HCT116 (cell line): ENCODE results near the gene LGALS9. TPM values are rescaled to one million over a fixed set of nuclear protein-coding genes. Genes with fewer than 3 reads are reported as not detected.

Experiments
- ATAC-seq: fragments of 200-7000 bp; cut with Tn5 transposase; 2 replicates; pipeline ENCODE4 v1.9.1; 2020; ENCODE audit warnings: mild to moderate bottlenecking, moderate library complexity
- BruUV-seq: library from RNA; stranded (reverse); fragments of 400-500 nt; replicated peaks from 2 replicates; lab custom pipeline; 2021; lab: Mats Ljungman, UMichigan
- CTCF ChIA-PET: fragments of 300-600 bp; sonication (Branson Sonifier 250); formaldehyde crosslinking; loops from one replicate; lab custom pipeline; 2021; ENCODE audit warnings: antibody characterized with exemption; lab: Charles Lee
- POLR2A ChIA-PET: fragments of 300-600, 350-600 bp; sonication (Branson Sonifier 250); formaldehyde crosslinking; loops from one replicate; lab custom pipeline; 2021; ENCODE audit warnings: antibody characterized with exemption; lab: Charles Lee
- RAD21 ChIA-PET, 2 experiments: fragments of 300-600 bp; sonication (Branson Sonifier 250); formaldehyde crosslinking; loops; one replicate each; lab custom pipeline; 2023; ENCODE audit warnings: low total read pairs in 2 of 2; ENCODE audit not compliant: uncharacterized antibody in 2 of 2, unreplicated experiment in 2 of 2, low non-redundant PET in 1 of 2; lab: Charles Lee
- DNase-seq: peaks from one replicate; pipeline ENCODE4 v3.0.0-alpha.2; 2010; ENCODE audit warnings: low read depth, low spot score
- H2AFZ ChIP-seq: fragments of 200-600 bp; shearing (Covaris generic), sonication (generic); 2 replicates; pipeline ENCODE4 v1.6.1; 2017; ENCODE audit warnings: low read depth, mixed run types, mixed read lengths, antibody characterized with exemption, low read length; ENCODE audit not compliant: poor library complexity, severe bottlenecking
- H3K27ac ChIP-seq: 2 replicates; pipeline ENCODE4 v1.5.1; 2012; ENCODE audit warnings: low read depth, low read length
- H3K27me3 ChIP-seq: fragments of 200-600 bp; sonication (generic); 2 replicates; pipeline ENCODE4 v1.6.1; 2016; ENCODE audit warnings: mixed run types, low read length, mixed read lengths; ENCODE audit not compliant: insufficient read depth
- H3K36me3 ChIP-seq, 2 experiments: fragments of 200-500 bp in 1 of 2; fragments of 200-600 bp in 1 of 2; sonication (Bioruptor generic) in 1 of 2; sonication (generic) in 1 of 2; 2 replicates each; pipeline versions ENCODE4 v1.5.1 to v1.6.1; 2014 to 2016; ENCODE audit warnings: low read length in 2 of 2, inconsistent platforms in 1 of 2, mixed read lengths in 1 of 2, mixed run types in 1 of 2; ENCODE audit not compliant: insufficient read depth in 2 of 2, control insufficient read depth in 1 of 2
- H3K4me1 ChIP-seq, 2 experiments: fragments of 200-600 bp in 1 of 2; sonication (generic) in 1 of 2; 2 replicates each; pipeline versions ENCODE4 v1.5.1 to v1.6.1; 2012 to 2017; ENCODE audit warnings: low read length in 2 of 2, inconsistent platforms in 1 of 2, mild to moderate bottlenecking in 1 of 2, mixed read lengths in 1 of 2, mixed run types in 1 of 2, moderate library complexity in 1 of 2; ENCODE audit not compliant: insufficient read depth in 2 of 2, control insufficient read depth in 1 of 2
- H3K4me2 ChIP-seq: fragments of 200-600 bp; sonication (generic); 2 replicates; pipeline ENCODE4 v1.6.1; 2017; ENCODE audit warnings: mixed run types, low read length, mixed read lengths
- H3K4me3 ChIP-seq, 2 experiments: fragments of 200-600 bp in 1 of 2; sonication (generic) in 1 of 2; replicated peaks in 1 of 2; 2 replicates each; pipeline ENCODE4 v1.5.1; 2011 to 2016; ENCODE audit warnings: low read length in 2 of 2, control low read depth in 1 of 2, low read depth in 1 of 2, mild to moderate bottlenecking in 1 of 2, mixed read lengths in 1 of 2, mixed run types in 1 of 2
- H3K79me2 ChIP-seq: fragments of 200-600 bp; sonication (generic); 2 replicates; pipeline ENCODE4 v1.6.1; 2017; ENCODE audit warnings: mild to moderate bottlenecking, mixed run types, low read length, moderate library complexity, mixed read lengths; ENCODE audit not compliant: insufficient read depth
- H3K9ac ChIP-seq: fragments of 200-600 bp; sonication (generic); 2 replicates; pipeline ENCODE4 v1.6.1; 2016; ENCODE audit warnings: low read length, mixed read lengths
- H3K9me2 ChIP-seq: fragments of 200-600 bp; sonication (generic), shearing (Covaris generic); 2 replicates; pipeline ENCODE4 v1.6.1; 2017; ENCODE audit warnings: mixed run types, mild to moderate bottlenecking, moderate library complexity; ENCODE audit not compliant: insufficient read depth
- H3K9me3 ChIP-seq, 2 experiments: fragments of 200-500 bp in 1 of 2; fragments of 200-600 bp in 1 of 2; sonication (Bioruptor generic) in 1 of 2; sonication (generic) in 1 of 2; 2 replicates each; pipeline ENCODE4 v1.6.1; 2014 to 2017; ENCODE audit warnings: low read length in 2 of 2, mixed read lengths in 2 of 2, inconsistent platforms in 1 of 2, low read depth in 1 of 2, mild to moderate bottlenecking in 1 of 2, mixed run types in 1 of 2, moderate library complexity in 1 of 2; ENCODE audit not compliant: control insufficient read depth in 1 of 2, insufficient read depth in 1 of 2
- H4K20me1 ChIP-seq: fragments of 200-600 bp; sonication (generic), shearing (Covaris generic); 2 replicates; pipeline ENCODE4 v1.6.1; 2017; ENCODE audit warnings: mixed run types, mild to moderate bottlenecking, moderate library complexity; ENCODE audit not compliant: insufficient read depth
- CBX3 ChIP-seq: IDR thresholded peaks from 2 replicates; pipeline ENCODE4 v1.6.1; 2012; ENCODE audit warnings: low read depth
- ELF1 ChIP-seq: IDR thresholded peaks from 2 replicates; pipeline ENCODE4 v1.6.1; 2012; ENCODE audit warnings: low read depth, borderline replicate concordance
- EZH2 ChIP-seq: fragments of 200-600 bp; sonication (generic); IDR thresholded peaks from 2 replicates; pipeline ENCODE4 v1.6.1; 2017; ENCODE audit warnings: antibody characterized with exemption, mixed run types
- EZH2phosphoT487 ChIP-seq: fragments of 200-600 bp; IDR thresholded peaks from 2 replicates; pipeline ENCODE4 v1.6.1; 2018; ENCODE audit warnings: antibody characterized with exemption, borderline replicate concordance
- JUND ChIP-seq: IDR thresholded peaks from 2 replicates; pipeline ENCODE4 v1.6.1; 2012
- MAX ChIP-seq: IDR thresholded peaks from 2 replicates; pipeline ENCODE4 v1.6.1; 2012
- POLR2A ChIP-seq: IDR thresholded peaks from 2 replicates; pipeline ENCODE4 v1.7.0; 2011; ENCODE audit warnings: borderline replicate concordance; ENCODE audit not compliant: insufficient read depth, insufficient read length; ENCODE audit errors: extremely low read depth
- RAD21 ChIP-seq: IDR thresholded peaks from 2 replicates; pipeline ENCODE4 v1.6.1; 2012; ENCODE audit warnings: low read depth, mild to moderate bottlenecking
- SP1 ChIP-seq: IDR thresholded peaks from 2 replicates; pipeline ENCODE4 v1.6.1; 2012; ENCODE audit warnings: low read depth
- SRF ChIP-seq: IDR thresholded peaks from 2 replicates; pipeline ENCODE4 v1.6.1; 2012; ENCODE audit warnings: low read depth
- YY1 ChIP-seq: IDR thresholded peaks from 2 replicates; pipeline ENCODE4 v1.6.1; 2011; ENCODE audit warnings: low read length, low read depth, moderate library complexity, mild to moderate bottlenecking; ENCODE audit not compliant: insufficient replicate concordance; ENCODE audit errors: extremely low read depth
- ZFX ChIP-seq: fragments of 450-650 bp; IDR thresholded peaks from 2 replicates; pipeline ENCODE4 v1.6.1; 2017
- ZNF274 ChIP-seq: fragments of 200-500 bp; sonication (Bioruptor generic); IDR thresholded peaks from 2 replicates; pipeline ENCODE4 v1.6.1; 2014; ENCODE audit warnings: mild to moderate bottlenecking, low read depth, low read length, inconsistent platforms
- intact Hi-C: fragments of 100-400 bp; cut with micrococcal nuclease; formaldehyde crosslinking; loops from 2 replicates; pipeline ENCODE4 v1.10.0; 2022
- total RNA-seq: library from RNA; stranded (reverse); gene quantifications from one replicate; pipeline ENCODE4 v1.2.1, GENCODE V29; 2021; ENCODE audit not compliant: unreplicated experiment
- TF ChIP-seq, protein P1 (sequence below): IDR thresholded peaks from 2 replicates; pipeline ENCODE4 v1.6.1; 2011; ENCODE audit warnings: mild to moderate bottlenecking, low read length, moderate library complexity; ENCODE audit not compliant: insufficient replicate concordance; ENCODE audit errors: extremely low read depth
- TF ChIP-seq, protein P2 (sequence below): IDR thresholded peaks from 2 replicates; pipeline ENCODE4 v1.6.1; 2012

The LGALS9 gene
- total RNA-seq, 1 experiment from 2014 or later, result 1.9 TPM

DNA sequence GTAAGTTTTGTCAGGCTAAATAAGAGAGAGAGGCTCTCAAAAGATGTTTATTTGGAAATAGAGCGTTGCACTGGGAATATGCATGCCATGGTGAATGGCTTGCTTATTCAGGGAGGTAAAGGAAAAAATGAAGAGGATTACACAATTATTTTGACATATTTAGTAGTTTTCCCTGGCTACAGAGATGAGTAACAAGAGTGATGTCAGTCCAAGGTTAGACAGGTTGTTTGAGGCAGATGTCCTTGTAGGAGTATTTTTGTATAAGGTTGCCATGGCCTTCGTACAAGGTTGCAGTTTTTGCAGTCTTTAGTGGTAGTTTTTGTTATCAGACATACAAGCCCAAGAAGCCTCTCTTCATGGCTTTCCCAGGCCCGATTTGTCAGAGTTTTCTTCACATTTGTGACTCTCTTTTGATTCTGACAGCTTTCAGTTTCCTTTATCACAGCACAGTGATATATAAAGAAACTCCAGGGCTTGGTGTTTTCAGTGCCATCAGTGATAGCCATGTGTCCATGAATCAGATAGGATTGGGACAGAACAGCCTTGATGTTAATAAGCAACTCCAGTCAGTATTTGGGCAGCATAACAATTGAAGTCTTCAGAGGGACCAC lies 18.7 kb upstream of the LGALS9 start:
- H3K4me2 ChIP-seq, result no peak overlapping the region
- H3K36me3 ChIP-seq, result no peaks in the 10 kb centered on the region; a peak in 1 of 4 replicates
- ChIA-PET POLR2A (no interaction called here), CTCF (interaction anchor here (2.5 kb wide), 1 partner anchor 42 kb away, joined by 9 read pairs; no protein-coding TSS in a partner anchor)
- no peaks in the 10 kb centered on the region for H4K20me1 ChIP-seq
- no peak overlapping the region for H2AFZ ChIP-seq
- TF ChIP-seq ZFX, result no peak
- TF ChIP-seq EZH2phosphoT487, result no peak
- TF ChIP-seq ZNF274, result no peak
- TF ChIP-seq JUND, result no peak
- TF ChIP-seq, protein P1, sequence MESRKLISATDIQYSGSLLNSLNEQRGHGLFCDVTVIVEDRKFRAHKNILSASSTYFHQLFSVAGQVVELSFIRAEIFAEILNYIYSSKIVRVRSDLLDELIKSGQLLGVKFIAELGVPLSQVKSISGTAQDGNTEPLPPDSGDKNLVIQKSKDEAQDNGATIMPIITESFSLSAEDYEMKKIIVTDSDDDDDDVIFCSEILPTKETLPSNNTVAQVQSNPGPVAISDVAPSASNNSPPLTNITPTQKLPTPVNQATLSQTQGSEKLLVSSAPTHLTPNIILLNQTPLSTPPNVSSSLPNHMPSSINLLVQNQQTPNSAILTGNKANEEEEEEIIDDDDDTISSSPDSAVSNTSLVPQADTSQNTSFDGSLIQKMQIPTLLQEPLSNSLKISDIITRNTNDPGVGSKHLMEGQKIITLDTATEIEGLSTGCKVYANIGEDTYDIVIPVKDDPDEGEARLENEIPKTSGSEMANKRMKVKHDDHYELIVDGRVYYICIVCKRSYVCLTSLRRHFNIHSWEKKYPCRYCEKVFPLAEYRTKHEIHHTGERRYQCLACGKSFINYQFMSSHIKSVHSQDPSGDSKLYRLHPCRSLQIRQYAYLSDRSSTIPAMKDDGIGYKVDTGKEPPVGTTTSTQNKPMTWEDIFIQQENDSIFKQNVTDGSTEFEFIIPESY, result no peak
- TF ChIP-seq, protein P2, sequence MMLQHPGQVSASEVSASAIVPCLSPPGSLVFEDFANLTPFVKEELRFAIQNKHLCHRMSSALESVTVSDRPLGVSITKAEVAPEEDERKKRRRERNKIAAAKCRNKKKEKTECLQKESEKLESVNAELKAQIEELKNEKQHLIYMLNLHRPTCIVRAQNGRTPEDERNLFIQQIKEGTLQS, result no peak
- TF ChIP-seq ELF1, result no peak
- no peak for TF ChIP-seq RAD21
- no peak for TF ChIP-seq SP1
- no peak for TF ChIP-seq EZH2
- no peak for TF ChIP-seq POLR2A
- TF ChIP-seq CBX3, result no peak
- TF ChIP-seq SRF, result no peak
- TF ChIP-seq YY1, result no peak
- TF ChIP-seq MAX, result no peak
- TF ChIP-seq, all 23 proteins: peak for 0
- Histone ChIP-seq H3K9ac (no peak overlapping the region), H3K27ac (no peak overlapping the region), H3K9me3 (no peaks in the 10 kb centered on the region), H3K9me2 (no peaks in the 10 kb centered on the region), H3K79me2 (no peaks in the 10 kb centered on the region), H3K4me1 (no peaks in the 10 kb centered on the region), H3K27me3 (no peaks in the 10 kb centered on the region), H3K4me3 (no peak overlapping the region)
- no peak for DNase-seq
- no peak for ATAC-seq
- intact Hi-C loops, result no loop called here
- RAD21 ChIA-PET, result no interaction called here
- no TSS peak for BruUV-seq
